Skeletal muscle cell (primary cell): ENCODE measurements around the gene CLEC3B.

Source experiments
- DNase-seq: peaks from one replicate; pipeline ENCODE4 v3.0.0-alpha.2; 2010; ENCODE audit warnings: low read depth
- H3K4me3 ChIP-seq: 2 replicates; pipeline ENCODE4 v1.5.1; 2011; ENCODE audit warnings: low read depth, mild to moderate bottlenecking, control low read depth, low read length, moderate library complexity

Gene CLEC3B

GRCh38 chr3:45084820-45085816 lies 59.0 kb downstream of the CLEC3B start:
- H3K4me3 ChIP-seq = no peak overlapping the region

More at GRCh38 chr3:45084820-45085816, 59.0 kb downstream of the CLEC3B start:
- DNase-seq = peak; percentile 75
